H1 (cell line): ENCODE data around the gene ABCD1. TPM values are rescaled to one million over a fixed set of nuclear protein-coding genes. Genes with fewer than 3 reads are reported as not detected.
"Not testable (repeated sequence)": the region's sequence is repeated elsewhere in the genome, so short reads cannot be mapped to it uniquely, and the experiment has no call there.

Experiments
- CTCF ChIA-PET: fragments of 300-600 bp; sonication (Branson Sonifier 250); formaldehyde crosslinking; loops from one replicate; lab custom pipeline; 2021; ENCODE audit not compliant: partially characterized antibody; lab: Charles Lee
- POLR2A ChIA-PET: fragments of 300-600 bp; sonication (Branson Sonifier 250); formaldehyde crosslinking; loops from one replicate; lab custom pipeline; 2021; ENCODE audit warnings: inconsistent platforms; ENCODE audit not compliant: partially characterized antibody; lab: Charles Lee
- DNase-seq, 2 experiments: peaks; one replicate each; pipeline versions ENCODE4 v3.0.0 to v3.0.0-alpha.2; 2010 to 2022; ENCODE audit warnings: low spot score in 2 of 2, low read depth in 1 of 2, mixed read lengths in 1 of 2
- FAIRE-seq: peaks from 2 replicates; lab custom pipeline; 2011; peaks lifted over from hg19 to GRCh38; lab: Jason Lieb, UNC
- H2AFZ ChIP-seq: 2 replicates; pipeline ENCODE4 v1.8.1; 2012; ENCODE audit warnings: low read length, inconsistent platforms
- H2AK5ac ChIP-seq: 2 replicates; pipeline ENCODE4 v1.6.1; 2013; ENCODE audit warnings: low read depth, low read length
- H2BK120ac ChIP-seq: replicated peaks from 2 replicates; pipeline ENCODE3; 2013; ENCODE audit warnings: low read depth, low read length, inconsistent platforms
- H2BK12ac ChIP-seq: 2 replicates; pipeline ENCODE4 v1.6.1; 2013; ENCODE audit warnings: low read depth, low read length
- H2BK15ac ChIP-seq: 2 replicates; pipeline ENCODE4 v1.6.1; 2013; ENCODE audit warnings: low read length
- H2BK20ac ChIP-seq: 2 replicates; pipeline ENCODE4 v1.6.1; 2013; ENCODE audit warnings: low read length
- H2BK5ac ChIP-seq: 2 replicates; pipeline ENCODE4 v1.6.1; 2013; ENCODE audit warnings: low read depth, low read length
- H3K14ac ChIP-seq: 2 replicates; pipeline ENCODE4 v1.6.1; 2013; ENCODE audit warnings: inconsistent platforms; ENCODE audit not compliant: insufficient read length
- H3K18ac ChIP-seq: 2 replicates; pipeline ENCODE4 v1.6.1; 2013; ENCODE audit warnings: low read length; ENCODE audit errors: extremely low read depth
- H3K23ac ChIP-seq: 2 replicates; pipeline ENCODE4 v1.6.1; 2013; ENCODE audit warnings: inconsistent platforms; ENCODE audit not compliant: insufficient read length
- H3K23me2 ChIP-seq: 2 replicates; pipeline ENCODE4 v1.6.1; 2013; ENCODE audit warnings: low read depth, low read length
- H3K27ac ChIP-seq: 2 replicates; pipeline ENCODE4 v1.6.1; 2011; ENCODE audit warnings: low read depth, low read length, inconsistent platforms
- H3K27me3 ChIP-seq, 4 experiments: replicated peaks in 1 of 4; 1 replicate in 1 of 4; 2 replicates in 3 of 4; pipeline versions ENCODE4 v1.6.1 to v1.8.1; 2011 to 2013; ENCODE audit warnings: low read length in 3 of 4, mild to moderate bottlenecking in 3 of 4, inconsistent platforms in 2 of 4, mixed read lengths in 2 of 4, moderate library complexity in 1 of 4; ENCODE audit not compliant: control insufficient read depth in 3 of 4, insufficient read depth in 3 of 4; ENCODE audit errors: extremely low read depth in 1 of 4
- H3K36me3 ChIP-seq, 4 experiments: 2 replicates each; pipeline versions ENCODE4 v1.6.1 to v1.8.1; 2011 to 2013; ENCODE audit warnings: mild to moderate bottlenecking in 4 of 4, low read length in 3 of 4, moderate library complexity in 2 of 4, control low read depth in 1 of 4, inconsistent platforms in 1 of 4; ENCODE audit not compliant: insufficient read depth in 4 of 4, control insufficient read depth in 2 of 4
- H3K4ac ChIP-seq: replicated peaks from 2 replicates; pipeline ENCODE3; 2013; ENCODE audit warnings: low read length, low read depth, mixed read lengths, inconsistent platforms; ENCODE audit not compliant: insufficient read length
- H3K4me1 ChIP-seq, 4 experiments: replicated peaks in 1 of 4; 1 replicate in 1 of 4; 2 replicates in 3 of 4; pipeline versions ENCODE4 v1.6.1 to v1.8.1; 2011 to 2013; ENCODE audit warnings: low read length in 3 of 4, inconsistent platforms in 2 of 4, mixed read lengths in 1 of 4; ENCODE audit not compliant: insufficient read depth in 4 of 4, control insufficient read depth in 3 of 4
- H3K4me2 ChIP-seq, 2 experiments: 2 replicates each; pipeline versions ENCODE4 v1.6.1 to v1.8.1; 2011 to 2013; ENCODE audit warnings: low read depth in 2 of 2, low read length in 2 of 2, control low read depth in 1 of 2, inconsistent platforms in 1 of 2, mild to moderate bottlenecking in 1 of 2; ENCODE audit not compliant: insufficient read depth in 1 of 2
- H3K4me3 ChIP-seq, 4 experiments: fragments of 200-600, 300-600 bp in 1 of 4; sonication (generic), shearing (Covaris generic), sonication (Bioruptor Twin) in 1 of 4; 2 replicates each; pipeline versions ENCODE4 v1.5.1 to v1.8.1; 2011 to 2016; ENCODE audit warnings: low read length in 4 of 4, low read depth in 3 of 4, control low read depth in 2 of 4, inconsistent platforms in 2 of 4, mild to moderate bottlenecking in 2 of 4, mixed read lengths in 1 of 4, moderate library complexity in 1 of 4; ENCODE audit not compliant: insufficient read depth in 2 of 4; ENCODE audit errors: extremely low read depth in 1 of 4
- H3K56ac ChIP-seq: replicated peaks from 2 replicates; pipeline ENCODE3; 2013; ENCODE audit warnings: low read depth, mild to moderate bottlenecking, mixed read lengths, low read length, inconsistent platforms; ENCODE audit not compliant: insufficient read length
- H3K79me1 ChIP-seq: 2 replicates; pipeline ENCODE4 v1.6.1; 2013; ENCODE audit warnings: low read depth, low read length, control low read depth
- H3K79me2 ChIP-seq, 2 experiments: 2 replicates each; pipeline versions ENCODE4 v1.6.1 to v1.8.1; 2012 to 2013; ENCODE audit warnings: low read length in 2 of 2, mild to moderate bottlenecking in 2 of 2, inconsistent platforms in 1 of 2; ENCODE audit not compliant: insufficient read depth in 2 of 2, control insufficient read depth in 1 of 2
- H3K9ac ChIP-seq, 4 experiments: replicated peaks in 1 of 4; 1 replicate in 1 of 4; 2 replicates in 3 of 4; pipeline versions ENCODE4 v1.6.1 to v1.8.1; 2011 to 2013; ENCODE audit warnings: low read depth in 3 of 4, low read length in 3 of 4, control low read depth in 2 of 4, mild to moderate bottlenecking in 2 of 4, moderate library complexity in 2 of 4, inconsistent platforms in 1 of 4; ENCODE audit errors: extremely low read depth in 1 of 4
- H3K9me3 ChIP-seq, 2 experiments: 2 replicates each; pipeline versions ENCODE4 v1.6.1 to v1.8.1; 2012 to 2013; ENCODE audit warnings: mild to moderate bottlenecking in 2 of 2, moderate library complexity in 2 of 2, control low read depth in 1 of 2, inconsistent platforms in 1 of 2, low read depth in 1 of 2, low read length in 1 of 2, mixed read lengths in 1 of 2; ENCODE audit not compliant: insufficient read depth in 2 of 2
- H4K20me1 ChIP-seq, 2 experiments: replicated peaks in 1 of 2; 2 replicates each; pipeline versions ENCODE3 to v1.8.1; 2011 to 2013; ENCODE audit warnings: inconsistent platforms in 2 of 2, low read length in 2 of 2, mild to moderate bottlenecking in 1 of 2; ENCODE audit not compliant: insufficient read depth in 2 of 2, control insufficient read depth in 1 of 2
- H4K5ac ChIP-seq: 2 replicates; pipeline ENCODE4 v1.6.1; 2013; ENCODE audit warnings: low read length, low read depth, mixed read lengths, inconsistent platforms; ENCODE audit not compliant: insufficient read length
- H4K8ac ChIP-seq: 2 replicates; pipeline ENCODE4 v1.8.0; 2013; ENCODE audit warnings: mild to moderate bottlenecking, moderate library complexity, low read length, inconsistent platforms; ENCODE audit not compliant: insufficient read depth; ENCODE audit errors: extremely low read depth
- H4K91ac ChIP-seq: replicated peaks from 2 replicates; pipeline ENCODE3; 2013; ENCODE audit warnings: low read length, mixed read lengths, inconsistent platforms; ENCODE audit not compliant: insufficient read length
- WGBS, 2 experiments: shearing (Covaris generic) in 1 of 2; methylation state at CpG; one replicate each; pipeline versions ENCODE4 v1.1.6 to v1.1.7; 2013 to 2015; ENCODE audit warnings: low lambda C conversion rate in 2 of 2, mixed read lengths in 2 of 2, inconsistent platforms in 1 of 2, low coverage in 1 of 2, missing lambda C conversion rate in 1 of 2; ENCODE audit not compliant: insufficient replicate concordance in 2 of 2, insufficient coverage in 1 of 2, insufficient read length in 1 of 2; ENCODE audit errors: extremely low coverage in 1 of 2, missing lambda C conversion rate in 1 of 2; 5-methylcytosine and 5-hydroxymethylcytosine counted together
- polyA plus RNA-seq, 7 experiments: library from polyadenylated mRNA; depleted of rRNA in 3 of 7; stranded (reverse) in 5 of 7; unstranded in 2 of 7; fragments of >200 nt in 5 of 7; fragments of 200-250 nt in 2 of 7; gene quantifications; 1 replicate in 5 of 7; 2 replicates in 1 of 7; 4 replicates in 1 of 7; pipeline versions ENCODE4 v1.2.1 to v1.2.3, GENCODE V29; 2011 to 2013; ENCODE audit warnings: missing spikeins in 2 of 7, mixed read lengths in 2 of 7
- total RNA-seq: library from RNA; stranded (reverse); fragmentation: NEBNext Ultra II Directional; extraction: Animal tissue kit (Norgen Biotek cat#: 25700); gene quantifications from 2 replicates; pipeline ENCODE4 v1.2.1, GENCODE V29; 2021
- TF ChIP-seq, protein P1 (sequence below): IDR thresholded peaks from 2 replicates; pipeline ENCODE4 v1.6.1; 2012; ENCODE audit warnings: inconsistent platforms
- TF ChIP-seq, protein P2 (sequence below): IDR thresholded peaks from 2 replicates; pipeline ENCODE4 v1.6.1; 2012; ENCODE audit warnings: inconsistent platforms

ABCD1 gene
- total and polyA plus RNA-seq, 2 of the 8 experiments (the other 6 are each of a cell fraction or from before 2014, with no cell fraction given), result 3.1 to 6.6 TPM

GRCh38 chrX:153743468-153744209, 19.0 kb downstream of the ABCD1 start:
- not testable (repeated sequence) for FAIRE-seq, H3K79me2 ChIP-seq, H2AK5ac ChIP-seq, H4K20me1 ChIP-seq, H3K9ac ChIP-seq, H4K8ac ChIP-seq, H2BK20ac ChIP-seq, H3K27me3 ChIP-seq, H3K36me3 ChIP-seq, H3K56ac ChIP-seq, H2BK15ac ChIP-seq, H3K27ac ChIP-seq, H4K91ac ChIP-seq, H3K4ac ChIP-seq, H2BK120ac ChIP-seq, H3K79me1 ChIP-seq, H4K5ac ChIP-seq, H2BK12ac ChIP-seq, H3K9me3 ChIP-seq, H3K18ac ChIP-seq, H2BK5ac ChIP-seq, H3K23me2 ChIP-seq, H3K14ac ChIP-seq, H2AFZ ChIP-seq, H3K4me1 ChIP-seq, H3K23ac ChIP-seq
- WGBS, 2 experiments, result 4% methylated on average over 11 of the region's 35 CpGs; no CpG with 5 or more reads in 1 of the 2 experiments
- ChIA-PET POLR2A (interaction anchor here (0.6 kb wide), 1 partner anchor 17 kb away, joined by 4 read pairs; no protein-coding TSS in a partner anchor), CTCF (interaction anchor here (1.0 to 1.6 kb wide), 3 partner anchors 12 to 185 kb away, joined by 3 to 4 read pairs (median 3); no protein-coding TSS in a partner anchor)
- peak in 1 of 2 experiments; percentile 73 for DNase-seq
- peak overlapping the region; percentile 12 to 60 (median 40) for H3K4me3 ChIP-seq
- TF ChIP-seq, protein P1, sequence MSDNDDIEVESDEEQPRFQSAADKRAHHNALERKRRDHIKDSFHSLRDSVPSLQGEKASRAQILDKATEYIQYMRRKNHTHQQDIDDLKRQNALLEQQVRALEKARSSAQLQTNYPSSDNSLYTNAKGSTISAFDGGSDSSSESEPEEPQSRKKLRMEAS, result peak; percentile 10; the same call in 1 of the 2 replicates
- TF ChIP-seq, protein P2, sequence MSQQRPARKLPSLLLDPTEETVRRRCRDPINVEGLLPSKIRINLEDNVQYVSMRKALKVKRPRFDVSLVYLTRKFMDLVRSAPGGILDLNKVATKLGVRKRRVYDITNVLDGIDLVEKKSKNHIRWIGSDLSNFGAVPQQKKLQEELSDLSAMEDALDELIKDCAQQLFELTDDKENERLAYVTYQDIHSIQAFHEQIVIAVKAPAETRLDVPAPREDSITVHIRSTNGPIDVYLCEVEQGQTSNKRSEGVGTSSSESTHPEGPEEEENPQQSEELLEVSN, result peak; percentile 13
- peak overlapping the region; percentile 60 to 65 for H3K4me2 ChIP-seq
